NCI-H2227 (cell line): ENCODE results near the gene SMPD3.
A peak's percentile ranks its signal among the peaks of the same experiment; 100 is the strongest.
"Not testable (repeated sequence)": the region's sequence is repeated elsewhere in the genome, so short reads cannot be mapped to it uniquely, and the experiment has no call there.

Experiments
- DNase-seq: peaks from one replicate; lab custom pipeline; 2025; ENCODE audit not compliant: unreplicated experiment; lab: John Stamatoyannopoulos, UW

SMPD3 gene

GRCh38 chr16:68448360-68448970 lies at the start of gene SMPD3:
Gene SMPD3 (minus strand): TSS chr16:68448508. CDS start chr16:68372181, 76,327 bp downstream.
- peak; percentile 98 for DNase-seq

DNA sequence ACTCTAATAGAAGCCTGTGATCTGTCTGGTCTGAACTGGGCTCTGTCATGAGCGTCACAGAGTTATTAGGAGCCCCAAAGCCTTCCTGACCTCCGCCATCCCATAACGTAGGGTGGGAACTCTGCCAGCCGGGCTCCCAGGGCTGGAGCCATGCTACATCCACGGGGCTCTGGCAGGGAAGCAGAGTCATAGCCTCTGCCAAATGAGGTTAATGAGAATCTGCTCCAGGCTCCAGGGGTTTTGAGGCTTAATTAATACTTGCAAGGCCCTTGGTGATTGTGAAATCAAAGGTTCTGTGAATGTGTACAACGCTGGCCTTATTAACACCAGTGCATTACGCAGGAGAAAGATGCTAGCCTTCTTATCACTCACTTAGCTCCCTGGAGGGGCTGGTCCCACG lies 48.4 kb upstream of the SMPD3 start:
- no peak for DNase-seq

GRCh38 chr16:68494261-68494660 lies 46.0 kb upstream of the SMPD3 start:
- not testable (repeated sequence) for DNase-seq

DNA sequence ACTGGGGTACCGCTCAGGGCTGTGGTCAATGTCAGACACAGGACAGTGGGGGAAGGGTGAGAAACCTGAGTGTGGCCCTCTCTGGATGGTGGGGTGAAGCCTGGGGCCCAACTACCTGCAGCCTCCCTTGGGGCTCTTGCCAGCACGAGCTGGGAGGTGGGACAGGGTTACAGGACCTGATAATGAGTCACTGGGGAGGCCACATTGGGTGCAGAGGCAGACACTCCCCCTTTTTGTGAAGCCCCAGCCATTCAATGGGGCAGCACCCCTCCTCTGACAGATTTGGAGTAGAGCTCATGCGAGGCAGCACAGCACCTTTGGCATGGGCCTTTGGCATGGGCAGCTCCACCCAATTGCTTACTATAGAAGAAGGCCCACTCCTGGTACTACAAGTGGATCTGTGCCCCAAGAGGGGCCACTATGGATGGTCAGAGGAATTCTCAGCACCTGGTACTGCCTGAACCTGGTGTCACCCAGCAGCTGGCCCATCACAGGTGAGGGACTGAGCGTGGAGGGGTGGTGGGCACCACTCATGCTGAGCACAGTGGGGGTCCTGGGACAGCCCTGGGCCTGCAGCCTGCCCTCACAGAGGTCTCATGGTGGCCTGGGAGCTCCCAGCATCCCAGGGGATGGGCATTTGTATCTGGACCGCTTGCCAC lies 45.2 kb upstream of the SMPD3 start:
- no peak for DNase-seq

- DNase-seq: no peak
Observed at GRCh38 chr16:68492543-68493411, 44.5 kb upstream of the SMPD3 start.

GRCh38 chr16:68492151-68492542 lies 43.8 kb upstream of the SMPD3 start:
- no peak for DNase-seq

DNA sequence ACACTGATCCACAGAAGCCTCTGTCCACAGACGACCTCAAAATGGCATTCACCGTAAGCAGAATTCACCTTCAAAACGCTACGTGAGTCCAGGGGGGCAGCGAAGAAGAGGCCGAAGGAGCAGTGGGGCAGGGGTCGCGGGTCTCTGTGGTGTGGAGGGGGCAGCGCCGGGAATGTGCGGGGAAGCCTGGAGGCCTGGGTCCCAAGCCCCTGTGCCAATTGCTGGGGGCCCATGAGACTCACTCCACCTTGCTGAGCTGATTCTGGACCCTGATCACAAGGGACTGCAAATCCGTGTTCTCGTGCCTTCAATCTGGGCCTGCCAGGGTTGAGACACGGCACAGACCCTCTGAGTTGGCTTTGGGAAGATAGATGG lies 43.3 kb upstream of the SMPD3 start:
- DNase-seq: no peak

DNA sequence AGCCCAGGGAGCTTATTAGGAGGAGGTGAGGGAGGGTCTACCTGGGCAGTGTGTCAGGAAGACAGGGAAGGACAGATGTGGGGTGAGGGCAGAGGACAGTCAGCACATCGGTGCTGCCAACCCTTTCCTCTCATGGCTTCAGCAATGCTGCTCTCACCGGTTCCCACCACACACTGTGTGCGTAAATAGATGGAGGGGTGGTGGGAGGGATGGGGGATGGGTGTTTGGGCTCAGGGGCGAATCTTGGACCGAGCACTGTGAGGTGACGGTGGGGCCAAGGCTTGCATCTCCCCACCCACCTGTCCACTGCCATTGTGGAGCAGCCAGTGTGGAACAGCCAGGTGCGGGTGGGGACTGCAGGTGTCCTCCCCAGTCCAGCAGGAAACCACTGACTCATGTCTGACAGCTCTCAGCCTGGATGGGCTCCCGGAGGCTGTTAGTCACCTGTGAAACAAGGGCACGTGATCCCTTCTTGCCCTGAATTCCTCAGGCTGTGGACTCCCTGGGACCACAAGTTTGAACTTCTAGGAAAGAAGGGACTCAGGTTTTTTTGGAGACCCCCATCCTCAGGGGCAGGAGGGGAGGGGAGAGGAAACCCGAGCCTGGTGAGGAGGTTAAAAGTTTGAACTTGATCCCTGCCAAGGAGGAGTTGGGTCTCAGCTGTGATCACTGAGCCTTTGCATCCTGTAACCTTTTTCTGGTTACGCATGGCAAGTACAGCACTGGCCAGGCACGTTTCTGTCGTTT lies 42.7 kb upstream of the SMPD3 start:
- DNase-seq: no peak

- no peak for DNase-seq
Observed at GRCh38 chr16:68490358-68490757, 42.0 kb upstream of the SMPD3 start.

DNA sequence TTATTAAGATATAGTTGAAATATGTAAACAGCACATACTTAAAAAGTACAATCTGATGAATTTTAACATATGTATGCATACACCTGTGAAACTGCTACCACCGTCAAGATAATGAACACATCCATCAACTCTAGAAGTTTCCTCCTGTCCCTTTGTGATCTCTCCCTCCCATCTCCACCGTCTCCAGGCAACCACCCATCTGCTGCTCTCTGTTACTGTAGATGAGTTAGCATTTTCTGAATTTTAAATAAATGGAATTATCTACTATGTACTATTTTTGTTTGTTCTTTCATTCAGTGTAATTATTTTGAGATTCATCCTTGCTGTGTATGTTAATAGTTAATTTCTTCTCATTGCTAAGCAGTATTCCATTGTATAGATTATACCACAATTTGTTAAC lies 40.2 kb upstream of the SMPD3 start:
- no peak for DNase-seq

DNA sequence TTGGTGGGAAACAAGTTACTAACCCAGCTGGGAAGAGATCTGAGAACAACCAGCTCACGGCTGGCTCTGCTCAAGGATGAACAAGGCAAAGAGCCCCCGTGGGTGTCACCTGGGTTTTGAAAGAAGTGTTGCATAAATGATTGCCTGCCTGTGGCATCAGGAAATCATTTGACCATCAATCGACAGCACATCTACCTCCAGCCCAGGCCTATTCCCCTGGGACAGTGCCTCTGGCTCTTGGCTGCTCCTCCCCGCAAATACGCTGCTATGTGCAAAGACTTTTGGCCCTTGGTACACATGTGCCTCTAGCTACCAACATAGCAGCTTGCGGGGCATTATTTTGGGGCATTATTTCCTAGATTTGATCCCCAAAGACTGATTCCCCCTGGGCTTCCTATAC lies 39.4 kb upstream of the SMPD3 start:
- DNase-seq: no peak

DNA sequence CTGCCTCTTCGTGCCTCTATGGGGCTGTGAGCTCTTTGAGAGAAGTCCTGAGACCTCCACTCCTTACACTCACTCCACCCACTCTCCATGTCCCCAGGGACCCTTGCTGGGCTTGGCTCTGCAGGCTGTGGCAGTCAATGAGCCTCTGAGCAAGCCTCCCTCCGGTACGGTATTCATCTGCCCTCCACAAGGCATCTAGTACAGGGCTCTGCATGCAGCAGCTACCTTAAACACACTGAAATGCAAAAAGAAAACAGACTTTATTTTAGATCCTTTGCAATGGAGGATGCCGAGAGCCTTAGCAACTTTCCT lies 38.9 kb upstream of the SMPD3 start:
- no peak for DNase-seq

GRCh38 chr16:68486502-68487202 lies 38.3 kb upstream of the SMPD3 start:
- peak; percentile 39 for DNase-seq

GRCh38 chr16:68481636-68482035 lies 33.3 kb upstream of the SMPD3 start:
- DNase-seq: no peak

GRCh38 chr16:68480084-68480995 lies 32.0 kb upstream of the SMPD3 start:
- DNase-seq: no peak

GRCh38 chr16:68479271-68479670 lies 31.0 kb upstream of the SMPD3 start:
- no peak for DNase-seq

DNA sequence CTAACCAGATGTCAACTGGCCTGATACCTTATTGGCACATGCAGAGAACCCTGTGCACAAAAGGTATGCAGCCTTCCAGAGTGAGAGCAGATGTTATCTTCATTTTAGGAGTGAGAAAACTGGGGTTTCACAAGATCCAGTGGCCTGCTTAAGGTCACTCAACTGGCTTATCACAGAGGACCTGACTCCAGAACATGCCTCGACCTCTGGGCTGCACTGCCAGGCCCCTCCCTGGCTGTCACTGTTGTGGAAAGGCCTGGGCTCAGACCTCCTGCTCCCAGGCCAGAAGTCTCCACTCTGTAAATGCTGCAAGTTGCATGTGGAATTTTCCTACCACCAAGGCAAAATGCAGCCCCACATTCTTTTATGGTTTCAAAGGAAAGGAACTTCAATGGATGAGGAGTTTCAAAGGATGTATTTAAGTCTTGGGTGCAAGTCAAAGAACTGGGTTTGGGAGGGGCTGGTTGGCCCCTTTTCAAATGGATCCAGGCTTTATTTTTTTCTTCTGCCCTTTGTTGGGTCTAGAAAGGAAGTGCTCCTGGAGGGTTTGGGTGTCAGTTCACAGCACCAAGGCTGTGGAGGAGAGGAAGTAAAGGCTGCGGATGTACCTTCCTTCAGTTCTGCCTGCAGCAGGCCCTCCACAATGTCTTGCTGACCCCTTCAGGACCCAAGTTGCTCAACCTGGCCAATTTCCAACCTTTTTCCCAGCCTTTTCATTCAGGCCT lies 30.4 kb upstream of the SMPD3 start:
- no peak for DNase-seq

DNA sequence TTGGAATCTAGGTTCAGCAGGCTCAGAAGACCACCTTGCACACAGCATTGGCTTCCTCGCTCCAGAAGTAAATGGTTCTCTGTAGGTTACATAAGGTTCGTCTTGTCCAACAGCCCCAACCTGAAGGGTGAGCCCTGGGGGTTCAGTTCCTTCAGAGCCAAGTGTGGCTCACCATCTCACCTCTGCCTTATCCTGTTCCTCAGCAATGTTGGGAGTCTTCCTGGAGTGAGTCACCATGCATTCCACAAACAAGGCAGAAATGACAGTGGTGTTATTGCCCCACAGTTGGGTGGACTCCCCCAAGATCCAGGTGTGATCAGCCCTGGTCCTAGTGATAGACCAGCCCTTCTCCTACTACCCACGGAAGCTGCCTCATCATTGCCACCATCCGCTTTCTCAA lies 26.8 kb upstream of the SMPD3 start:
- DNase-seq: no peak

- DNase-seq: no peak
Observed at GRCh38 chr16:68473358-68474070, 25.2 kb upstream of the SMPD3 start.
